ENCODE data around the gene ASMT.
"Not testable (repeated sequence)": the region's sequence is repeated elsewhere in the genome, so short reads cannot be mapped to it uniquely, and the experiment has no call there.

Gene ASMT

DNA sequence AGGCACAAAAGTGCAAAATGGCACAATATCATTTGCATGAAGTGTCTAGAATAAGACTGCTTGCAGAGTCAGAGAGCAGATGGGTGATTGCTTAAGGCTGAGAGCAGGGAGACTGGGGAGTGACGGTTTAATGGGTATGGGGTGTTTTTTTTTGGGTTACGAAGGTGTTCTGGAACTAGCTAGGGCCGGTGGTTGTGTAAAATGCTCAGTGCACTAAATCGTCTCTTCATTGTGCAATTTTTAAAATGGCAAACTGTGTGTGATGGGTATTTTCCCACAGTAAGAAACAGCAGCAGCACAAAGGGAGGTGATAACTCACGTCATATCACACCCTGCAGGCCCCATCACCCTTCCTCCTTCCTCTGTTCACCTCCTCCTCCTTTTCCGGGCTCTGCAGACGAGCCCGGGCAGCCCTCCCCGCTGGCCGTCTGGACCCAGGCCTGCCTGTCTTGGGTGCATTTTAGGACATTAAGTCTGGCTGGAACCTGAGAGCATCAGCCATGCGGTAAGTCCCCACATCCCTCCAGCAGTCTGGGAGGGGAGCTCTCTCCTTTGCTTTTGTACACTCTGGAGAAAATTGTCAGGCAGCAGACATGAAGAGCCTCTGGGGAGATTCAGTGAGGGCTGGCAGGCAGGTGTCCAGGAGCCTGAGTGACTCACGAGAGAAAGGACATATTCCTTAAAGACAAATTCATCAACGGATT, 42.7 kb downstream of the ASMT start:
- peaks cover 22% of the 10 kb centered on the region for H3K4me1 Mint-ChIP-seq (ENCODE audit: low read depth)

DNA sequence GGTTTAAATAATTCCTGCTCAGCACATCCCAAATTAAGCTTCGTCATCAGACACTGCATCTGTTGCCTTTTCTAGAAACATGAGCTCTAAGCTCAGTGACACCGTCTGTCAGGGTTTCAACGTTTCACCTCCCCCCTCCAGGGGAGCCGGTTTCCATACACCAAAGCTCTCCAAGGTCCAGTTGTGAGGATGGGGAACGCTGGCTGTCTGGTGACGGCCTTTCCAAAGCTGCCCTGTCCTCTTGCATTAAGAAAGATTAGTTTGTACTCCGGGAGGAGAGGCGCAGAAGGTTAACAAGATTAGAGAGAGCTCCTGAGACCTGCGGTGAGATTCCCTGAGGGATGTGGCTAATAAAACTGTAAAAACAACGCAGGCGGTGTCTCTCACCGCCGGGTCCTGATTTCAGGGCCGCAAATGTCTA, 43.2 kb downstream of the ASMT start:
- Mint-ChIP-seq H3K27ac (peak overlapping the region; percentile 93), H3K4me1 (ENCODE audit: low read depth) (peaks cover 23% of the 10 kb centered on the region), H3K9me3 (no peaks in the 10 kb centered on the region), H3K36me3 (ENCODE audit: low read depth) (peaks cover 20% of the 10 kb centered on the region), H3K4me3 (peak overlapping the region; percentile 97), H3K27me3 (ENCODE audit: low read depth) (no peaks in the 10 kb centered on the region)

More for the DNA sequence above, 42.7 kb downstream of the ASMT start:
- H3K9me3 Mint-ChIP-seq: no peaks in the 10 kb centered on the region
- H3K27ac Mint-ChIP-seq: peak overlapping the region; percentile 93
- H3K4me3 Mint-ChIP-seq: peak overlapping the region; percentile 97
- H3K27me3 Mint-ChIP-seq (ENCODE audit: low read depth): no peaks in the 10 kb centered on the region
- peaks cover 20% of the 10 kb centered on the region for H3K36me3 Mint-ChIP-seq (ENCODE audit: low read depth)

GRCh38 chrX:1659664-1660461, 45.0 kb downstream of the ASMT start:
- H3K27me3 Mint-ChIP-seq (ENCODE audit: low read depth): no peaks in the 10 kb centered on the region
- no peak overlapping the region for H3K27ac Mint-ChIP-seq
- H3K36me3 Mint-ChIP-seq (ENCODE audit: low read depth): peaks cover 27% of the 10 kb centered on the region
- H3K4me1 Mint-ChIP-seq (ENCODE audit: low read depth): peaks cover 24% of the 10 kb centered on the region
- no peaks in the 10 kb centered on the region for H3K9me3 Mint-ChIP-seq
- H3K4me3 Mint-ChIP-seq: peak overlapping the region; percentile 97

DNA sequence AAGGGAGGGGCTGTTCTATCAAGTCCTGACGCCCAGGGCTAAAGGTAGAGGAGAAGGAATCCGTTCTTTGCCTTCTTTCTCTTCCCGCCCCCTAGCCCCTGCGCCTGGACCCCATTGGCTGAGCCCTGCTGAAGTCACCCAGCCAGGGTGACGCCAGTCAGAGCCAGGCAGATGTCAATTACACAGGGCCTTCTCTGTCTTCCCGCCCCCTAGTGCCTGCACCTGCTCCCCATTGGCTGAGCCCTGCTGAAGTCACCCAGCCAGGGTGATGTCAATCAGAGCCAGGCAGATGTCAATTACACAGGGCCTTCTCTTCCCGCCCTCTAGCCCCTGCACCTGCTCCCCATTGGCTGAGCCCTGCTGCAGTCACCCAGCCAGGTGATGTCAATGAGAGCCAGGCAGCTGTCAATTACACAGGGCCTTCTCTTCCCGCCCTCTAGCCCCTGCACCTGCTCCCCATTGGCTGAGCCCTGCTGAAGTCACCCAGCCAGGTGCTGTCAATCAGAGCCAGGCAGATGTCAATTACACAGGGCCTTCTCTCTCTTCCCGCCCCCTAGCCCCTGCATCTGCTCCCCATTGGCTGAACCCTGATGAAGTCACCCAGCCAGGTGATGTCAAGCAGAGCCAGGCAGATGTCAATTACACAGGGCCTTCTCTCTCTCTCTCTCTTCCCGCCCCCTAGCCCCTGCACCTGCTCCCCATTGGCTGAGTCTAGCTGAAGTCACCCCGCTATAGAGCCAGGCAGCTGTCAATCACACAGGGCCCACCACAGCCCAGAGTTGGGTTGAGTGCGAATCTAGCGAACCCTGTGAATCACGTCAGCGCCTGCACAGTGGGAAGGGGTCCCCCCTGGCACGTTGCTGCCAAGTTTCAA, 46.4 kb downstream of the ASMT start:
- H3K4me1 Mint-ChIP-seq (ENCODE audit: low read depth): peaks cover 24% of the 10 kb centered on the region
- no peaks in the 10 kb centered on the region for H3K27me3 Mint-ChIP-seq (ENCODE audit: low read depth)
- H3K4me3 Mint-ChIP-seq: peak overlapping the region; percentile 74
- peak overlapping the region; percentile 84 for H3K27ac Mint-ChIP-seq
- peaks cover 34% of the 10 kb centered on the region for H3K36me3 Mint-ChIP-seq (ENCODE audit: low read depth)
- no peaks in the 10 kb centered on the region for H3K9me3 Mint-ChIP-seq

DNA sequence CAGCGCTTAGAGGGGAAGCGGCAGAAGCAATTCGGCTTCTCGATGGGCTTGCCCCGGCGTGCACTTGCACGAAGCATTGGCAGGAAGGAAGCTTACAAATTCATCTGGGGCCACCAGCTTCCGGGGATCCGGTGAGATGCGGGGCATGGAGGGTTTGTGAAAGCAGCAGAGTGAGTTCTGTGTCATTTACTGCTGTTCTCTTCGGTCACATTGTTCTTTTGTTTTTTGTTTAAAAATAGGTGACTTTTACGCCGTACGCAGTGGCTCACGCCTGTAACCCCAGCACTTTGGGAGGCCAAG, 47.0 kb downstream of the ASMT start:
- Mint-ChIP-seq H3K27me3 (ENCODE audit: low read depth) (no peaks in the 10 kb centered on the region), H3K4me3 (peak overlapping the region; percentile 74), H3K9me3 (no peaks in the 10 kb centered on the region), H3K36me3 (ENCODE audit: low read depth) (peaks cover 37% of the 10 kb centered on the region), H3K4me1 (ENCODE audit: low read depth) (peaks cover 24% of the 10 kb centered on the region), H3K27ac (peak overlapping the region; percentile 84)

GRCh38 chrX:1667566-1667965, 52.7 kb downstream of the ASMT start:
- Mint-ChIP-seq H3K36me3 (ENCODE audit: low read depth) (peaks cover 34% of the 10 kb centered on the region), H3K27ac (no peak overlapping the region), H3K4me1 (ENCODE audit: low read depth) (peaks cover 2% of the 10 kb centered on the region), H3K27me3 (ENCODE audit: low read depth) (no peaks in the 10 kb centered on the region), H3K9me3 (no peaks in the 10 kb centered on the region), H3K4me3 (no peak overlapping the region)

GRCh38 chrX:1673337-1673736, 58.5 kb downstream of the ASMT start:
- Mint-ChIP-seq H3K4me3 (no peak overlapping the region), H3K27me3 (ENCODE audit: low read depth) (no peaks in the 10 kb centered on the region), H3K4me1 (ENCODE audit: low read depth) (no peaks in the 10 kb centered on the region), H3K9me3 (peaks cover 4% of the 10 kb centered on the region), H3K27ac (no peak overlapping the region), H3K36me3 (ENCODE audit: low read depth) (peaks cover 10% of the 10 kb centered on the region)

DNA sequence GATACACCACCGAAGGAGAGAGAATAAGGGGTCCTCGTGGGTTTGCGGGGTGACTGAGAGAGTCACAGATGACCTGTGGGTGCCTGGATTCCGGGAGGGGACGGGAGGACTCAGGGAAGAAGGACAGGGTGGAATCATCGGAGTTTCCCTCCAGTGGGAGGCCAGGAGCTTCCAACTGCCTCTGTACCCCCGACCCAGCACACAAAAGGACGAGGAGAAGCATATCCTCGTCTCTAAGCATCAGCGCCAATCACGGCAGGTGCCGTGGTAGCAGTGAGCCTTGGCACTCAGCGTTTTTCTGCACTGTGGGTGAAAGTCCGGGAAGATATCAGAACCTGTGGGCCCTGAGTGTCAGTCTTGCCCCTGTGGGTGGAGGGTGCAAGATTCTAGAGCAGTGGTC, 62.0 kb downstream of the ASMT start:
- peaks cover 13% of the 10 kb centered on the region for H3K4me1 Mint-ChIP-seq (ENCODE audit: low read depth)
- no peaks in the 10 kb centered on the region for H3K27me3 Mint-ChIP-seq (ENCODE audit: low read depth)
- no peak overlapping the region for H3K4me3 Mint-ChIP-seq
- peaks cover 10% of the 10 kb centered on the region for H3K36me3 Mint-ChIP-seq (ENCODE audit: low read depth)
- H3K9me3 Mint-ChIP-seq: peaks cover 8% of the 10 kb centered on the region
- no peak overlapping the region for H3K27ac Mint-ChIP-seq

DNA sequence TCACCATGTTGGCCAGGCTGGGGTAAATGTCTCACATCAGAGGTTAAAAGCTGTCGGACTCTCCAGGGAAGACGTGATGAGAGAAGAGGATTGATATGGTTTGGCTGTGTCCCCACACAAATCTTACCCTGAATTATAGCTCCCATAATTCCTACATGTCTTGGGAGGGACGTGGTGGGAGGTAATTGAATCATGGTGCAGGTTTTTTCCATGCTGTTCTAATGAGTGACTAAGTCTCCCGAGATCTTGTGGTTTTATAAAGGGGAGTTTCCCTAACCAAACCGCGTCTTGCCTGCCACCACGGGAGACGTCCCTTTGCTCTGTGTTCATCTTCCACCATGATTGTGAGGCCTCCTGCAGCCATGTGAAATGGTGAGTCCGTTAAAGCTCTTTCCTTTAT, 64.4 kb downstream of the ASMT start:
- H3K27ac Mint-ChIP-seq: no peak overlapping the region
- peaks cover 24% of the 10 kb centered on the region for H3K4me1 Mint-ChIP-seq (ENCODE audit: low read depth)
- H3K9me3 Mint-ChIP-seq: peaks cover 17% of the 10 kb centered on the region
- H3K27me3 Mint-ChIP-seq (ENCODE audit: low read depth): no peaks in the 10 kb centered on the region
- no peak overlapping the region for H3K4me3 Mint-ChIP-seq
- H3K36me3 Mint-ChIP-seq (ENCODE audit: low read depth): peaks cover 16% of the 10 kb centered on the region

DNA sequence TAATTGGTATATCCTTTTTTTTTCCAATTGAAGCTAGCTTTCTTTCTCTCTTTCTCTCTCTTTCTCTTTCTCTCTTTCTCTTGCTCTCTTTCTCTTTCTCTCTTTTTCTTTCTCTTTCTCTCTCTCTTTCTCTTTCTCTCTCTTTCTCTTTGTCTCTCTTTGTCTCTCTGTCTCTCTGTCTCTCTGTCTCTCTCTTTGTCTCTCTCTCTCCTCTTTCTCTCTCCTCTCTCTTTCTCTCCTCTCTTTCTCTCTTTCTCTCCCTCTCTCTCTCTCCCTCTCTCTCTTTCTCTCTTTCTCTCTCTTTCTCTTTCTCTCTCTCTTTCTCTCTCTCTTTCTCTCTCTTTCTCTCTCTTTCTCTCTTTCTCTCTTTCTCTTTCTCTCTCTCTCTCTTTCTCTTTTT, 66.6 kb downstream of the ASMT start:
- no peaks in the 10 kb centered on the region for H3K27me3 Mint-ChIP-seq (ENCODE audit: low read depth)
- peak overlapping the region; percentile 67 for H3K27ac Mint-ChIP-seq
- H3K36me3 Mint-ChIP-seq (ENCODE audit: low read depth): peaks cover 20% of the 10 kb centered on the region
- H3K4me1 Mint-ChIP-seq (ENCODE audit: low read depth): peaks cover 24% of the 10 kb centered on the region
- H3K4me3 Mint-ChIP-seq: no peak overlapping the region
- peaks cover 20% of the 10 kb centered on the region for H3K9me3 Mint-ChIP-seq

- Mint-ChIP-seq H3K27ac (peak overlapping the region; percentile 92), H3K36me3 (ENCODE audit: low read depth) (peaks cover 20% of the 10 kb centered on the region), H3K9me3 (peaks cover 20% of the 10 kb centered on the region), H3K4me3 (peak overlapping the region; percentile 70), H3K4me1 (ENCODE audit: low read depth) (peaks cover 24% of the 10 kb centered on the region)
- H3K27me3 Mint-ChIP-seq (ENCODE audit: low read depth): not testable (repeated sequence)
Measured at GRCh38 chrX:1681856-1682255, 67.0 kb downstream of the ASMT start.

- Mint-ChIP-seq H3K4me3 (peak overlapping the region; percentile 70), H3K27ac (peak overlapping the region; percentile 92), H3K4me1 (ENCODE audit: low read depth) (peaks cover 24% of the 10 kb centered on the region), H3K9me3 (peaks cover 20% of the 10 kb centered on the region), H3K36me3 (ENCODE audit: low read depth) (peaks cover 20% of the 10 kb centered on the region)
- not testable (repeated sequence) for H3K27me3 Mint-ChIP-seq (ENCODE audit: low read depth)
Measured at GRCh38 chrX:1682501-1682900, 67.6 kb downstream of the ASMT start.

DNA sequence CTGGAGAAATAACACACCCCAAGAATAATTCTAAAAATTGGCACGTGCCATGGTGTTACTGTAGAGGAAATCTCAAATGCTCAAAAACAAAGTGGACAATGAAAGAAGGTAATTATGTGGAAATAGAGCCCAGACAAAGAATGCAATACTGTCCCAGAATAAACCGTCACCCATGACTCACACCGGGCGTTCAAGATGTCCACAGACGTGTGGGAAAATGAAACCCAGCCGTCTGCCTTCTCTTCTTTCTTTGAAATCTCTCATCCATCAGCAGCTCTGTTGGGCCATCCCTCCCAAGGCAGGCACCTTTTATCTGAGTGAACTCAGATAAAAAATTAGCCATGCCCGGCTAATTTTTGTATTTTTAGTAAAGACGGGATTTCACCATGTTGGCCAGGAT, 70.0 kb downstream of the ASMT start:
- not testable (repeated sequence) for H3K27me3 Mint-ChIP-seq (ENCODE audit: low read depth); H3K4me3 Mint-ChIP-seq; H3K27ac Mint-ChIP-seq
- H3K9me3 Mint-ChIP-seq: peaks cover 24% of the 10 kb centered on the region
- peaks cover 24% of the 10 kb centered on the region for H3K36me3 Mint-ChIP-seq (ENCODE audit: low read depth)
- peaks cover 15% of the 10 kb centered on the region for H3K4me1 Mint-ChIP-seq (ENCODE audit: low read depth)

DNA sequence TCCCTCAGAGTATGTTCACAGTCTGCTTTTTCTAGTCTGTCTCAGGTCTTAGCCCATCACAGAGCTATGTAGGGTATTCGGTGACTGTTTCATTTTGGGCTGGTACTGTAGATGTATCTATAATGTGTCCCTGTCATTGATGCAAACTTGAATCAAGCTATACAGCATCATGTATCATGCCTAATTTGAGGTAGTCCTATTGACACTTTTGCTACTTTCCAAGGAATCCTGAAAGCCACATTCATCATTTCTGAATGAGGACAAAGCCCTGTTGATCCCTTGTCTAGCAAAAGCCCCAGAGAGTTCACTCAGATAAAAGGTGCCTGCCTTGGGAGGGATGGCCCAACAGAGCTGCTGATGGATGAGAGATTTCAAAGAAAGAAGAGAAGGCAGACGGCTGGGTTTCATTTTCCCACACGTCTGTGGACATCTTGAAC, 70.6 kb downstream of the ASMT start:
- H3K9me3 Mint-ChIP-seq: peaks cover 27% of the 10 kb centered on the region
- peaks cover 15% of the 10 kb centered on the region for H3K4me1 Mint-ChIP-seq (ENCODE audit: low read depth)
- peaks cover 27% of the 10 kb centered on the region for H3K36me3 Mint-ChIP-seq (ENCODE audit: low read depth)
- not testable (repeated sequence) for H3K27ac Mint-ChIP-seq; H3K4me3 Mint-ChIP-seq; H3K27me3 Mint-ChIP-seq (ENCODE audit: low read depth)
